ENCODE data around the gene ZNF354C.

Gene ZNF354C

GRCh38 chr5:179121667-179122111, 61.5 kb downstream of the ZNF354C start:
- no peak overlapping the region for H3K4me3 ChIP-seq (ENCODE audit: severe bottlenecking)
- no peaks in the 10 kb centered on the region for H3K36me3 ChIP-seq (ENCODE audit: low read depth)
- no peak for DNase-seq (ENCODE audit: low spot score)
- no peak overlapping the region for H3K27ac ChIP-seq (ENCODE audit: poor library complexity, severe bottlenecking)
- no peaks in the 10 kb centered on the region for H3K4me1 ChIP-seq (ENCODE audit: insufficient read depth, poor library complexity, severe bottlenecking)
- TF ChIP-seq CTCF (IDR thresholded peaks at IDR 0.05; ENCODE audit: poor library complexity, severe bottlenecking), result no peak
- peaks cover 47% of the 10 kb centered on the region for H3K9me3 ChIP-seq (ENCODE audit: severe bottlenecking)
- ATAC-seq (ENCODE audit: low read depth), result no peak
- H3K27me3 ChIP-seq (ENCODE audit: insufficient read depth, poor library complexity, severe bottlenecking), result no peaks in the 10 kb centered on the region

DNA sequence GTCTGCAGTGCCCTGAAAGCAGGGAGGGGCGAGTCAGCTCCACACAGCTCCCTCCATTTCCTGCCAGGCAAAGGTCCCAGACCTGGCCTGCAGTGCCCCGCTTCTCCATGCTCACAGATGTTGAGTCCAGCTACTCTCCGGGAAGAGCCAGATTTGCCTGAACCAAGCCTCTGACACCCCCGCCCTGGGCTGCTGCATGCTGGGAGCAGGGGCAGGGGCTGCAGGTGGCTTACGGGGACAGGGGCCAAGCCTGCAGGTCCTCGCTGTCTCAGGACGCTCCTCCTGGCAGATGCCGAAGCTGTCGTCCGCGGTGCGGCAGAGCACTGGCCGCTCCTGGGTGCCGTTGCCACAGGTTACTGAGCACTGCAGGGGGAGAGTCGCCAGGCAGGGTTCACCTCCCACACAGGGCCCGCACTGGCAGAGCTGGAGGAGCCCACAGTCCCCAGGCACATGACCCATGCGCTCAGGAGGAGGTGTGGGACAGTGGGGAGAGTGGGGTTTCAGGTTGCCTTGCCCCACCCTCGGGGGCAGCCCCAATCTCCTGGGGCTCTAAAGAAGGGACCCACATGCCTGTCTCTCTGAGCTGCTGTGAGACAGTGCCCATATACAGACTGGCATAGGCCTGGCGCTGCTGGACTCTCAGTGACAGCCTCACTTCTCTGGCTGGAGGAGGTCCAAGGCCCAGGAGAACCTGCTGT, 62.4 kb downstream of the ZNF354C start:
- TF ChIP-seq CTCF (IDR thresholded peaks at IDR 0.05; ENCODE audit: poor library complexity, severe bottlenecking), result no peak
- no peak for DNase-seq (ENCODE audit: low spot score)

GRCh38 chr5:179123109-179123426, 62.9 kb downstream of the ZNF354C start:
- no peaks in the 10 kb centered on the region for H3K36me3 ChIP-seq (ENCODE audit: low read depth)
- H3K4me3 ChIP-seq (ENCODE audit: severe bottlenecking), result no peak overlapping the region
- H3K27me3 ChIP-seq (ENCODE audit: insufficient read depth, poor library complexity, severe bottlenecking), result no peaks in the 10 kb centered on the region
- ATAC-seq (ENCODE audit: low read depth) (peak; percentile 49), DNase-seq (ENCODE audit: low spot score) (peak; percentile 54)
- H3K4me1 ChIP-seq (ENCODE audit: insufficient read depth, poor library complexity, severe bottlenecking), result no peaks in the 10 kb centered on the region
- no peak for TF ChIP-seq CTCF (IDR thresholded peaks at IDR 0.05; ENCODE audit: poor library complexity, severe bottlenecking)
- H3K9me3 ChIP-seq (ENCODE audit: severe bottlenecking), result peaks cover 46% of the 10 kb centered on the region
- H3K27ac ChIP-seq (ENCODE audit: poor library complexity, severe bottlenecking), result no peak overlapping the region

More for the DNA sequence above, 62.4 kb downstream of the ZNF354C start:
- peaks cover 47% of the 10 kb centered on the region for H3K9me3 ChIP-seq (ENCODE audit: severe bottlenecking)
- no peaks in the 10 kb centered on the region for H3K4me1 ChIP-seq (ENCODE audit: insufficient read depth, poor library complexity, severe bottlenecking)
- no peak overlapping the region for H3K4me3 ChIP-seq (ENCODE audit: severe bottlenecking)
- H3K27me3 ChIP-seq (ENCODE audit: insufficient read depth, poor library complexity, severe bottlenecking), result no peaks in the 10 kb centered on the region
- no peak overlapping the region for H3K27ac ChIP-seq (ENCODE audit: poor library complexity, severe bottlenecking)
- ATAC-seq (ENCODE audit: low read depth), result no peak
- no peaks in the 10 kb centered on the region for H3K36me3 ChIP-seq (ENCODE audit: low read depth)

DNA sequence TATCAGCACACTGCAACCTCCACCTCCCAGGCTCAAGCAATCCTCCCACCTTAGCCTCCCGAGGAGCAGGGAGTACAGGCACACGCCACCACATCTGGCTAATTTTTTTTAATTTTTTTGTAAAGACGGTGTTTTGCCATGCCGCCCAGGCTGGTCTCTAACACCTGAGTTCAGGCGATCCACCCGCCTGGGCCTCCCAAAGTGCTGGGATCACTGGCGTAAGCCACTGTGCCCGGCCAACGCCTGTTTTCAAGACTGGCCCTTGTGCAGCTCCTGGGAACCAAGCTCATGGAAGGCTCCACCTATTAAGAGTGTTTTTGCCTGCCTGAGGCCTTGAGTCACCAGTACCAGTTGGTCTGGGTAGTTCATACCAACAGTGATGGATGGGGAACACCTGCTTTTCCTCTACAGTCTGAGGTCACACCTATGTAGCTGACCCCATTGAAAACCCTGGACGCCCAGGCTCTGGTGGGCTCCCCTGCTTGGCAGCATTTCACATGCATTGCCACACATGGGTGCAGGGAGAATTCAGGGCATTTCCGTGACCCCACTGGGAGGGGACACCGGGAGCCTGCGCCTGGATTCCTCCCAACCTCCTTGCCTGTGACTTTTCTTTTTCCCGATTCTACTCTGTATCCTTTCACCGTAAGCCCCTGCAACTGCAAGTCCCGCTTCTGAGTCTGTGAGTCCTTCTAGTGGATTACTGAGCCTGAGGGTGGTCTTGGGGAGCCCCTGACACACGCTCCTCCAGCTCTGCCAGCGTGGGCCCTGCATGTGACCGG, 63.5 kb downstream of the ZNF354C start:
- no peak for TF ChIP-seq CTCF (IDR thresholded peaks at IDR 0.05; ENCODE audit: poor library complexity, severe bottlenecking)
- H3K4me3 ChIP-seq (ENCODE audit: severe bottlenecking), result no peak overlapping the region
- no peaks in the 10 kb centered on the region for H3K4me1 ChIP-seq (ENCODE audit: insufficient read depth, poor library complexity, severe bottlenecking)
- no peak for ATAC-seq (ENCODE audit: low read depth)
- H3K27ac ChIP-seq (ENCODE audit: poor library complexity, severe bottlenecking), result no peak overlapping the region
- H3K27me3 ChIP-seq (ENCODE audit: insufficient read depth, poor library complexity, severe bottlenecking), result no peaks in the 10 kb centered on the region
- peaks cover 46% of the 10 kb centered on the region for H3K9me3 ChIP-seq (ENCODE audit: severe bottlenecking)
- no peaks in the 10 kb centered on the region for H3K36me3 ChIP-seq (ENCODE audit: low read depth)
- DNase-seq (ENCODE audit: low spot score), result peak; percentile 45
